ENCODE data around the gene ATXN7L2.
"Not testable (repeated sequence)": the region's sequence is repeated elsewhere in the genome, so short reads cannot be mapped to it uniquely, and the experiment has no call there.

Gene ATXN7L2, protein sequence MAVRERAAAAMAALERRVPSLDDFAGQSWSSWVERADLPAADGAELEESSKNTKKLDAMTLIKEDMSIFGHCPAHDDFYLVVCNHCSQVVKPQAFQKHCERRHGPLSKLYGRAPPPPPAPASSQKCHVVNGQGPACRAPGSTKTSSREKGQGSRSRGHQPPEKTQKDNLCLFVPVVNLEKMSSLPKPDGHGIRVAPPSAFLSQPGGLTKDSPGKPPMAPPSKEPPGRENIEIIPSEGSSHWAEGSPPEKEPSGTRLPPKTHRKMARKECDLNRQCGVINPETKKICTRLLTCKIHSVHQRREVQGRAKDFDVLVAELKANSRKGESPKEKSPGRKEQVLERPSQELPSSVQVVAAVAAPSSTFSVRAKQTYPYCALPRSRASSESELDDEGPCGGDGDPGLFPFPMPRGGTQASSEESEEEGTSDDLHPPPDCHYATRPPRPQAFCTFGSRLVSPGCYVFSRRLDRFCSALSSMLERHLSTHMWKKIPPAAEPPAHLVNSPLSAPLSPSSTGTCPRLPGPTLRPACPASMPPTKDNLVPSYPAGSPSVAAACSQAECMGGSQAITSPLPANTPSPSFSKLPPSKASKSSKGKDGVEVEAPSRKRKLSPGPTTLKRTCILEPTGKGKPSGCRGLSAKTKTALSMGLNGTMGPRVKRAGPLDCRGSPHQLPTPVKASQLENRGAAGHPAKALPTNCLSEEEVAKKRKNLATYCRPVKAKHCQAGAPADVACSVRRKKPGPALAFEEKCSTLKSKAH

DNA sequence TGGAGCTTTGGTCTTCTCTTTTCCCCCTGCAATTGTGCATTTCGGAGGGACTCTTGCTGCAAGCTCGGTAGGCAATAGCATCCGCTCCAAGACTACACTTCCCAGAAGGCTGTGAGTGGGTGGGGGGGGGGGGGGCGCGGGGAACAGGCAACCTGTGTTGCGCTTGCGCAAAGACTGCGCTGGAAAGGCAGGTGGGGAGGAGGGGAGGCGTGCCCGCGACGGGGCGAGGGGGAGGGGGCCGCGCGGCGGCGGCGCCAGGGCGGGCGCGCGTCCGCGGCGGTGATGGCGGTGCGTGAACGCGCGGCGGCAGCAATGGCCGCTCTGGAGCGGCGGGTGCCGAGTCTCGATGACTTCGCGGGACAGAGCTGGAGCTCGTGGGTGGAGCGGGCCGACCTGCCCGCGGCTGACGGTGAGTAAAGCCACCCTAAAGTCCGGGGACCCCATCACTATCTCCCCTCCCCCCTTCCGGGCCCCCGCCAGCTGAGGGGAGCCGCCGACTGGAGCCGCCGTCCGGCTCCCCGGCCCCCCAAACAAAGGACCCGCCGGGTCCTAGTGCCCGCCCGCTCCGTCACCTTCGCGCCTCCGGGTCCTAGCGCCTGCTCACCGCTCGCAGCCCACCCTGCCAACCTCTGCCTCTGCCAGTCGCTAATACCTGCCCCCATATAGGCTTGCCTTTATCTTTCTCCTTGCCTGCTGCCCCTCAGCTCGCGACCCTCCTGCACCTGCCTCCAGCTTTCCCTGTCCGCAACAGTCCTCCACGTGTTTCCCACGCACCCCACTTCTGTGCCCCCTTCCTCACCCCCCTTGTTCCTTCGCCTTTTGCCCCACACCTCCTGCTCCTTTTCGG, at the start of gene ATXN7L2:
ATXN7L2 (plus strand) TSS at position 234 of the 847 bp plus-strand sequence; CDS start at position 283, 49 bp downstream.
- DNase-seq = peak; percentile 79

DNA sequence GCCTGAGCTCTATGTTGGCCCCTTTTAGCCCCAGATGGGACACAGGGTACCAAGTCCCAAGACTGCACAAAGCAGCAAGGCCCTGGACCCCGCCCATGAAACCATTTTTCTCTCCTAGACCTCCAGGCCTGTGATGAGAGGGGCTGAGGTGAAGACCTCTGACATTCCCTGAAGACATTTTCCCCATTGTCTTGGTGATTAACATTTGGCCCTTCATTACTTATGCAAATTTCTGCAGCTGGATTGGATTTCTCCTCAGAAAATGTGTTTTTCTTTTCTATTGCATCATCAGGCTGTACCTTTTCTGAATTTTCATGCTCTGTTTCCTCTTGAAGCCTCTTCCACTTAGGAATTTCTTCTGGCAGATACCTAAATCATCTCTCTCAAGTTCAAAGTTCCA, 49.2 kb upstream of the ATXN7L2 start:
- DNase-seq = no peak

DNA sequence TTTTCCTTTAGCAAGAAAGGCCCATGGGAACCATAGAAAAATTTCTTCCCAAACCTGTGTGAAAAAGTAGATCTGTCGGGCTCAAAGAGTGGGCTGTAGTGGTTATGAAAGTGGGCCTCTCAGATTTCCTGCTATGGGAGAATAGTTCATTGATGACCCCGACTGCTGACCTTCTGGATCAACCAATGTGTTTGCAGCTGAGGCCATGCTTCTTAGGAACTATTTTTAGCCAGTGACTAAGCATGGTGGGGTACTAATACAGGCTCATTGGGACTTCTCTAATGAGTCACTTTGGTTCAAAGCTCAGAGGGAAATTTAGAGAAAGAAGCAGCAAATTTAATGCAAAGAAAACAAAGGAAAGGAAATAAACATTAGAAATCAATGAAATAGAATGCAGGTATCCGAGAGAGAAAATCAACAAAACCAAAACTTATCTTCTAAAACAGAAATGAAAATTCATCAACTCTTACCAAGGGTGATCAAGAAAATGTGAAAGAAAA, 44.9 kb upstream of the ATXN7L2 start:
- DNase-seq = peak; percentile 77

DNA sequence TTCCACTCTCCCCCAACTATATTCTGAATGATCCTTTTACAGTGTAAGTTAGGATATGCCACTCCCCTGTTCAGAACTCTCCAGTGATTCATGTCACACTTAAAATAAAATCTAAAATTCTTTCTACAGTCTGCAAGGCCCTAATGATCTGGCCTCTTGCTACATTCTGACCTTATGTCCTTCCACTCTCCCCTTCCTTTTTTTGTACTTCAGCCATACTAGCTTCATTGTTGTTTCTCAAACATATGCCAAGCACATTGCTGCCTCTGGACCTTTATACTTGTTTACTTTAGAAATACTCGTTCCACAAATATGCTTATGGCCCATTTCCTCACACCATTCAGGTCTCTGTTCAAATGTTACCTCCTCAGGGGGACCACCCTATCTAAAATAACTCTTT, 42.6 kb upstream of the ATXN7L2 start:
- no peak for DNase-seq

DNA sequence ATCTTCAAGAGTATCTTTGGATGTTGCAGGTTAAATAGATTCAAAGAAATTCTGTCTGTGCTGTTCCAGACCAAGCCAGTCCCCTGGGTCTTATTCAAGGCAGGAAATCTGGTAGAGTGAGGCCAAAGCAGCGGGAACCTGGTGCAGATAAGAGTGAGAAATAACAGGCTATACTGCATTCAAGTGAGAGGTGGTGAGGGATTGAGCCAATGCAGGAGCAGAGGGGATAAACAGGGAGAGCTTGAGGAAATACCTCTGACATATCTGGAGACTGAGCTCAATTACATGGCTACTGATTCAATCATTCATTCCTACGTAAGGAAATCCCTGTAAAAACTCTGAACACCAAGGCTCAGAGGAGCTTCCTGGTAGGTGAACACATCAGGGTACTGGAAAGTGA, 40.2 kb upstream of the ATXN7L2 start:
- DNase-seq = no peak

DNA sequence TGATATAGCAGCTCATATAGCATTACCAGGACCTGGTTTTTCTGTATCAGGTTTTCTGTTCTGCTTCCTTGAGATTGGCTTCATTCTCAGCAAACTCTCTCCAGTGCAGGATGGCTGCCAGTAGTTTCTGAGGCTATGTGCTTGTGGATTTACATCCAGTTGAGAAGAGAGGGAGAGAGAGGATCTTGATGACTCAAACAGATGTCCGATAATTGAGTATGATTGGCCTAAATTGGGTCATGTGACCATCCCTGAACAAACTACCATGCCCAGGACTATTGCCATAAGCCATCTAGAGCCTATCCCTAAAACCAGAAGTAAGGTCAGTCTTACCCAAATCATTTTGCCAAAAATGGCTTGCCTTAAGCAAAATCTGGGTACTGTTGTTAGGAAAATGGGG, 39.4 kb upstream of the ATXN7L2 start:
- DNase-seq = no peak

DNA sequence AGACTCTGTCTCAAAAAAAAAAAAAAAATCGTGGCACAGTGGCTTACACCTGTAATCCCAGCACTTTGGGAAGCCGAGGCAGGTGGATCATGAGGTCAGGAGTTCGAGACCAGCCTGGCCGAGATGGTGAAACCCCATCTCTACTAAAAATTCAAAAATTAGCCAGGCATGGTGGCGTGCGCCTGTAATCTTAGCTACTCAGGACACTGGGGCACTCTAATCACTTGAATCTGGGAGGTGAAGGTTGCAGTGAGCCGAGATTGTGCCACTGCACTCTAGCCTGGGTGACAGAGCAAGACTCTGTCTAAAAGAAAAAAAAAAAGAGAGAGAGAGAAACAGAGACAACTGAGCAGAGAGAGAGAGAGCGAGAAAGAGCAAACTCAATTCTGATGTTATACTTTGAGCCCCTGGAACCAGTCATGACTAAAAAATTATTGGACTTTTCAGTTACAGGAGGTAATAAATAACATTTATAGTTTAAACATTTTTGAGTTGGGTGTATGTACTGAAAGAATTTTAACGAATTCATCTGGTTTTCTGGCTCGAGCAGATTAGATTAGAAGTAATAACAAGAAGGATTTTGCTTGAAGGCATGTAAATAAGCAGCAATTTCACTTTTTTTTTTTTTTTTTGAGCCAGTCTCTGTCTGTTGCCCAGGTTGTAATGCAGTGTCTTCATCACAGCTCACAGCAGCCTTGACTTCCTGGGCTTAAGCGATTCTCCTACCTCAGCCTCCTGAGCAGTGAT, 37.6 kb upstream of the ATXN7L2 start:
- not testable (repeated sequence) for DNase-seq

DNA sequence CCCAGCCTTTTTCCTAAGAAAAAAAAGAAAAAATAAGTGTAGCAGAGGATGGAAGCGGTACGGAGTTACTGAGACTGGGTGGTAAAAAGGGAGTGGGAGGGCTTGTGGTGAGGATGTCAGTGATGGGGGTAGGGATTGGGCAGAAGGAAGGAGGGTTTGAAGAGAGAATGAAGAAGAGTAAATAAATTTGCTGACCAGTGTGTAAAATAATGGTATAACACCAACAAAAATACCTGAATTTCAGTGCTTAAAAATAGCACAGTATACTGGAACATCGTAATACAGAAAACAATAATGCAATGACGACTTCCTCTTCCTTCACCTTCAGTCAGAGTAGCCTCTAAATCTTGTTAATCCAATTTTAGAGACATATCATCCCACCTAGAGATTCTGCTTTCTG, 36.2 kb upstream of the ATXN7L2 start:
- DNase-seq = no peak

DNA sequence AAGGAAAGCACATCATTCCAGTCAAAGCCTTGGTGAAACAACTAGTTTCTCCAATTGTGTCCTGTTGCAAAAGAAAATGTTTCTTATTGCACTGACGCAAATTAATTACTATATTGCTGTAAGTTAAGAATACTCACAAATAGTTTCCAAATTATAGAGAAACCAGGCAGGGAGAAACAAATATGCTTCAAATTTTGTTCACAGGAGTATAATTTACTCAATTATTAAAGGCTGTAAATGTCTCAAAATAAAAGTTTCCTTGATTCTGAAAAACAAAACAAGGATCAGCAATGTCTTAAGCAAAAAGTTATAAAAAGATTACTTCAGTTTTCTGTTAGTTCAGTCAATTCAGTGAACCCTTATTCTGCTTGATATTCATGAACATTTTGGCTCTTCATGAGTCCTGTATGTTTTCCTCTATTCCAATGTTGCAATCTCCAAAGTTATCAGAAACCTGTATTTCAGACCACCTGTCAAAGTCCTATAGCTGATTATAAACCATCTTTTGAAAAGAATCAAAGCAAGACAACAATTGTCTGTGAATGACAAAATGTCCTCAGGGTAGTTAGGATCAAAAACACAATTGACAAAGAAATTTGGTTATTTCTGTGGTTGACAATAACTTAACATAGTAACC, 29.1 kb upstream of the ATXN7L2 start:
- DNase-seq = no peak

DNA sequence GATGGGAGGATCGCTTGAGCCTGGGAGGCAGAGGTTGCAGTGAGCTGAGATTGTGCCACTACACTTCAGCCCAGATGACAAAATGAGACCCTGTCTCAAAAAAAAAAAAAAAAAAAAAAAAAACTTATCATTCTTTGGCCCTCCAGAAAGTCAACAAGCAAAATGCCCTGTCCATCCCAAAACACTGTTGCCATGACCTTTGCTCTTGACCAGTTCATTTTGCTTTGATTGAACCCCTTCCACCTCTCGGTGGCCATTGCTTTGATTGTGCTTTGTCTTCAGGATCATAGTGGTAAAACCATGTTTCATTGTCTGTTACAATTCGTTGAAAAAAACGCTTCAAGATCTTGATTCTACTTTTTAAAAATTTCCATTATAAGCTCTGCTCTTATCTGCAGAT, 25.9 kb upstream of the ATXN7L2 start:
- no peak for DNase-seq

DNA sequence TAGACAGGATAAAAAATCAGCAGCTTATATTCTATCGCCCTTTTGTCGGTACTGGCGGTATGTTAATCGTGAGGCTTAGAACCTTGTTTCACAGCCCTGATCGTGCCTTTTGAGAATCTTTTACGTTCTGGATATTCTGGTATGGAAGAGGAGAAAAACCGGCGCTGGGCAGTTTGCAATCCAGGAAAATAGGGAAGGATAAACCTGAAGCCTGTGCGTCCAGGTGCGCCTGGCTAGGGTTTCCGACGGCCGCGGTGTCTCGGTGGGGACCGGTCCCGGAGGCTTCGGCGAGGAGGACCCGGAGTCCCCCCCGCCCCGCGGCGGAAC, 17.6 kb upstream of the ATXN7L2 start:
- DNase-seq = no peak

DNA sequence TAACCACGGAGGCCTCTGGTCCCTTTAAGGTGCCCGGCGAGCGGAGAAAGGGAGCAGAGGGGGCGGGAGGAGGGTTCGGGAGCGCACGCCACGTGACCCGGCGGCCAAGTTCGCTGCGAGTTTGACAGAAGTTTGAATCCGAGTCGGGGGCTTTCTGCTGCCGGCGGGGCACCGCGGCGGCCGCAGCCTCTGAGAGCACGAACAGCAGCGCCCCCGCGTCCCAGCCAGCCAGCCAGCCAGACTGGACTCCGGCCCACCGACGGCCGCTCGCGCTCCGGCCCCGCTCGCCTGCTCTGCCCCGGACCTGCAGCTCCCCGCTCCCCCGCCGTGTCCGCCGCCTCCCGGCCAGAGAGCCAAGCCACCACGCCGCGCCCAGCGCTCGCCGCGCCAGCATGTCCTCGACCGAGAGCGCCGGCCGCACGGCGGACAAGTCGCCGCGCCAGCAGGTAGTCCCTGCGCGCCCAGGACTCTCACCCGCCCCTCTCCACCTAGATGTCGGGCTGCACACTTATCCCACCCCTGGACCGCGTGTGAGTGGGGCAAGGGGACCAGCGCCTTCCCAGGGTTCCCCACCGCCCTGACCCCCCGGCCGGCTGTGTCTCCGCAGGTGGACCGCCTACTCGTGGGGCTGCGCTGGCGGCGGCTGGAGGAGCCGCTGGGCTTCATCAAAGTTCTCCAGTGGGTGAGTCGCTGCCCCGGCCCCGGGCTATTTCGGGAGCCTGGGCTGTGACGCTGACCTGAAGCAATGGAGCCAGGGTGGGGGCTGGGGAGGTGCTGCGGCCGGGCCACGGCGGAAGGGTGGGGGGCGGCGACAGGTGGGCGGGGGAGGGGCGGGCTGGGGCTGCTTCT, 17.0 kb upstream of the ATXN7L2 start, which contains the start of gene SYPL2:
SYPL2 (plus strand) TSS at position 95 of the 849 bp plus-strand sequence; CDS start at position 393, 298 bp downstream.
- no peak for DNase-seq

DNA sequence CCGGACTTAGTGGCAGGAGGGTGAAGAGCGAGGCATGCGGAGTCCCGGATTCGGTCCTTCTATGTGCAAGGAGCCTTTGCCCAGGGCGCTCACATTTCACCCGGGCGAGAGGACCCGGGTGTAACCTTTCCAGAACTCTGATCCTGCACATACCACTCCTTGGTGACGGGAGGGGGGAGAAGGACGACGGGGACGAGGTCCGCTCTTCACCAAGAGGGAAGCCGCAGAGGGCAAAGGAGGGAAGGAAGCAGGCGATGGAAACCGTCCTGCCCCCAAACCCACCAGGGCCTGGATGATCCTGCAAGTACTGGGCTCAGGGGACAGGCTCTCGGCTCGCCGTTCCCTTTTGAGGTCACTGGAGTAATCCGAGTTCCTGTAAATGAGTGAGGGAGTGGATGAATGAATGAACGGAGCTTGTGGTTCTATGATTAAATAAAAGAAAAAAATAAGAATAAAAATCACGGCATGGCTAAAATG, 16.4 kb upstream of the ATXN7L2 start:
- no peak for DNase-seq

DNA sequence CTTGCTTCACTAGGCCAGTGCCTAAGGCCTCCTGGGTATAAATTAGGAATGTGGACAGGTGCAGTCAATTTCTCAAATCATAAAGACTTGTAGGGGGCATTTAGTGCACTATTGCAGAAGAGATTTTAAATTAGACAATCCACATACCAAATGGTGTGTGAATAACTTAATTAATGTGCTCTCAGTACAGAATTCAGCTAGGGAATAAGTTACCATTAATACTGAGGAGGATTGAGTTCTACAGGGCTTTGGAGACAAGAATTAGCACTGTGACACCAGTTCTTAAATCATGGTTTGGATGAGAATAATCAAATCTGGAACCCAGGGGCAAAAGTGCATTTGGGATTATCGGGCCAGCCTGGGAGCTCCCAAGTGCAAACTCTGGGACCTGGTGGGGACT, 15.6 kb upstream of the ATXN7L2 start:
- DNase-seq = no peak

DNA sequence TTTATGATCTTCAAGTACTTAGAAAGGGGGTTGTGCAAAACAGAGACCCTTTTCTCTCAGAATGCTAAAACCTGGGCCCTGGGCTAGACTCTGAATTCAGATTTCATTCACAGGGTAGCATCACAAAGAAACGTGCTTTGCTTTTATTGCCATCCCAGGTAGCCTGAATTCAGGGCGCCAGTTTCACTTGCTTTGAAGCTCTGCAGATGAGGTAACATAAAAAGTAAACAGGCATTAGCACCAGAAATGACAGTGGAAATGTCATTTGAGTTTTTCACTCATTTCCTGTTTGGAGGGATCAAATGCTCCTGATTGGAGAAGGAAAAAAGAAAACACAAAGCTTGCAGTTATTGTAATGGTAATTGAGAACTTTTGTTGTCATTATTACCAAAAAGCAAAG, 14.8 kb upstream of the ATXN7L2 start:
- DNase-seq = no peak

DNA sequence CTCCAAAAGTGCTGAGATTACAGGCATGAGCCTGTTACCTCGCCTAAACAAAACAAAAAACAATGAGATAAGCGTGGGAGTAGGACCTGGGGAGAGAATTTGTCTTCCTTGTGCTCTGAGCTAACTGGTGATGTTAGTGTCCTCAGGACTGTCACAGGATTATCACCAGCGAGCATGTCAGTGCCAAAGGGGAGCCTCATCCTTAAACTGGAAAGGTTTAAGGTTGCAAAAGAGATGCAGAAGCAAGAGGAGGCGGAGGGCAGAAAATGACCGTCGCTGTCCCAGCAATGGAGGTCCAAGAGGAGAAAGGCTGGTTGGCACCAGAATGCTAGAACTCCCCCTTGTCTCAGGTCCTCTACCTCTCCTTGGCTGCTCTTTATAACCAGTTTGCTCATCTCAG, 13.5 kb upstream of the ATXN7L2 start:
- DNase-seq = no peak

DNA sequence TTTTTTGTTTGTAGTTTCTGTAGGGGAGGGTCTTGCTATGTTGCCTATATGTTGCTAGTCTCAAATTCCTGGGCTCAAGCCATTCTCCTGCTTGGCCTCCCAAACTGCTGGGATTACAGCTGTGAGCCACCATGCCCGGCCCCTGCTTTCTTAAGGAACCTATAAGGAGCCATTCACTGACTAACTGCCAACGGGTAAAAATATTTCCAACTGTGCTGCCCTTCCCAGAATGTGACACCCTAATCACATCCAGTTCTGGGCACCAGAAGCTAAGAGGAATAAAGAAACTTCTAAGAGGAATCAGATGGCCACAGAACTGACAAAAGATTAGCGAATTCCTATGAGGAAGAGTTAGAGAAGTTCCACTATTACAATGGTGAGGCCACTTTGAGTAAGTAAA, 10.9 kb upstream of the ATXN7L2 start:
- DNase-seq = no peak

DNA sequence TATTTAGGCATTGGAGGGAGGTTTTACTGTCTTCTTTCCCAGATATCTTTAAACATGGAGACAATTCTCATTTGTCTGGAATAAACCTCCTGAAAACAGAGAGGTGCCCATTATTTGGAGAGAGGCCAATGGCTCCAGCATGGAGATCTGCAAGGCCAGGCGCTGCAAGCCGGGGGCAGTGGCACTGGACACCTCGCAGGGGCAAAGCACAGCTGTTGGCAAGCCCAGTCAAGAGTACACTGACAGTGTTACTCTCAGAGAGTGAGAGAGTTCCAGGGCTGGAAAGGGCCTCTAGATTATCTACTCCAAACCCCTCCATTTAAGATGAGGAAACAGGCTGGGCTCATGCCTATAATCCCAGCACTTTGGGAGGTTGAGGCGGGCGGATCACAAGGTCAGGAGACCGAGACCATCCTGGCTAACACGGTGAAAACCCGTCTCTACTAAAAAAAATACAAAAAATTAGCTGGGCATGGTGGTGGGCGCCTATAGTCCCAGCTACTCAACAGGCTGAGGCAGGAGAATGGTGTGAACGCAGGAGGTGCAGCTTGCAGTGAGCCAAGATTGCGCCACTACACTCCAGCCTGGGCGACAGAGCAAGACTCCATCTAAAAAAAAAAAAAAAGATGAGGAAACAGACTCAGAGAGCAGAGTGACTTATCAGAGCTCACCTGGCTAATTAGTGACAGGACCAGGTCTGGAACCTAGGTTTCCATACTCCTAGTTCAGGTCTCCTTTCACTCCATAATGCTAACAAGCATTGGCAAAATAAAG, 10.2 kb upstream of the ATXN7L2 start:
- DNase-seq = not testable (repeated sequence)

DNA sequence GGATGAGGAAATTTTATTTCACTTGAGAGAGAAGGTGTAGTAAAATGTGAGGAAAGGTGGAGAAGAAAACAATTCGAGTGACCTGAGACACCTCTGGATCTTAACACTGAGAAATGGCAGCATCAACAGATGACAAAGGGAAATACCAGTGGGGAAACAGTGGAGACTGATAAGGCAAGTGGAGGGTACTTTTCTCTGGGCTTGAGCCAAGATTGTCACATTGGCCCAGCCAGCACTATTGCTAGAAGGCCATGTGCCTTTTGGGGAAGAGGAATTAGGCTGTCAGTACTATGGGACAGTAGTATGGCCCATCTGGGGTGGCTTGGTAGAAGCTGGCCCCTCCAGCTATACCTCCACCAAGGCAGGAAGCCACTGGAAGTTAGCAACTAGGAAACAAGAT, 9.0 kb upstream of the ATXN7L2 start:
- no peak for DNase-seq

DNA sequence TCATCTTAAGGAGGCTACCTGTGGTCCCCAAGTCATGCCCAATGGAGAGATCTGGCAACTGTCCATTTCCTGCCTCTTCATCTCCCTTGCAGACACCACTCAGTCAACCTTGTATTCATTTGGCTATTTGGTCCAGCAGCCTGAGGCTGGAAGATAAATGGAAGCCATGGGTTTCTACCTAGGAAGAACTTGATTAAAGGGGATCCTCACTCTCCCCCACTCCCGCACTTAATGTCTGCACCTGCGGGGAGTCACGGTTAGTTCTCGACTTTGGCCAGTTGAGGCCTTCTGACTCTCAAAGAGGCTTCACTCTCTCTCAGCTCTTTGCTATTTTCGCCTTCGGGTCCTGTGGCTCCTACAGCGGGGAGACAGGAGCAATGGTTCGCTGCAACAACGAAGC, 8.4 kb upstream of the ATXN7L2 start:
- no peak for DNase-seq

Data from MV-4-11 (cell line).